CD4-positive, alpha-beta T cell treated with Interleukin-2 at 100 ng/mL for 4 hours (primary cell): Measurements from ENCODE around the gene FAM149B1.

Experiments used
- DNase-seq: peaks from one replicate; pipeline ENCODE4 v3.0.0-alpha.2; 2020; ENCODE audit warnings: low spot score

Gene FAM149B1

GRCh38 chr10:73287441-73287840, 119.5 kb downstream of the FAM149B1 start:
- no peak for DNase-seq

GRCh38 chr10:73289958-73290357, 122.0 kb downstream of the FAM149B1 start:
- DNase-seq: no peak

- DNase-seq: no peak
These were observed 125.5 kb downstream of the FAM149B1 start for GRCh38 chr10:73293461-73293860.
